ENCODE measurements around the gene SSBP2.

Gene SSBP2

DNA sequence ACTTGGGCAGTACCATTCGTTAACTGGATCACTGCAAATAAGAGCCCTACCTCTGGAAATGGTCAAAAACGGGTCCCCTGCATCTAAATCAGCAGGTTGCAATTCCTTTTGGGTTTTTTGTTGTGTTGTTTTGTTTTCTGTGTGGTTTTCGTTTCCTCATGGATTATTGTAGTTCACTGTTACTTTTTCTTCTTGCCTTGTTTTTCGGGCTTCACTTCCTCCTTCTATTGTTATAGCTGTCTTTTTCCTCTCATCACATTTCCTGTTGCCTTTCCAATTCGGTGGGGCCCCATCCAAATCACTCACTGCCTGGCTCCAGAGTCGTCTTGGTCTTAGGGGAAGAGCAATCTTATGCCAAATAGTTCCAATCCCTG is 8.7 kb upstream of the SSBP2 start:
- Histone ChIP-seq H3K36me3 (ENCODE audit: control insufficient read depth in 1 of 2, insufficient read depth in 2 of 2, low read length in 2 of 2) (no peaks in the 10 kb centered on the region), H3K9me3 (ENCODE audit: control insufficient read depth in 1 of 2, low read length in 2 of 2) (no peaks in the 10 kb centered on the region), H3K9ac (ENCODE audit: low read depth in 1 of 2, low read length in 2 of 2) (no peak overlapping the region), H3K4me3 (ENCODE audit: low read depth in 1 of 2, low read length in 2 of 2) (no peak overlapping the region), H3K27ac (ENCODE audit: low read depth, low read length) (no peak overlapping the region), H3K27me3 (ENCODE audit: control insufficient read depth in 1 of 2, insufficient read depth in 2 of 2, low read length in 2 of 2) (no peaks in the 10 kb centered on the region), H3K4me1 (ENCODE audit: control insufficient read depth in 1 of 2, insufficient read depth in 2 of 2, low read length in 2 of 2) (no peaks in the 10 kb centered on the region)

GRCh38 chr5:81757404-81757803 is 6.5 kb upstream of the SSBP2 start:
- no peak overlapping the region for H3K27ac ChIP-seq (ENCODE audit: low read depth, low read length)
- no peaks in the 10 kb centered on the region for H3K27me3 ChIP-seq (ENCODE audit: control insufficient read depth in 1 of 2, insufficient read depth in 2 of 2, low read length in 2 of 2)
- peaks cover 0 to 1% of the 10 kb centered on the region in 2 donors for H3K4me1 ChIP-seq (ENCODE audit: control insufficient read depth in 1 of 2, insufficient read depth in 2 of 2, low read length in 2 of 2)
- no peaks in the 10 kb centered on the region for H3K9me3 ChIP-seq (ENCODE audit: control insufficient read depth in 1 of 2, low read length in 2 of 2)
- H3K9ac ChIP-seq (ENCODE audit: low read depth in 1 of 2, low read length in 2 of 2) = no peak overlapping the region
- H3K4me3 ChIP-seq (ENCODE audit: low read depth in 1 of 2, low read length in 2 of 2) = no peak overlapping the region
- no peaks in the 10 kb centered on the region for H3K36me3 ChIP-seq (ENCODE audit: control insufficient read depth in 1 of 2, insufficient read depth in 2 of 2, low read length in 2 of 2)

DNA sequence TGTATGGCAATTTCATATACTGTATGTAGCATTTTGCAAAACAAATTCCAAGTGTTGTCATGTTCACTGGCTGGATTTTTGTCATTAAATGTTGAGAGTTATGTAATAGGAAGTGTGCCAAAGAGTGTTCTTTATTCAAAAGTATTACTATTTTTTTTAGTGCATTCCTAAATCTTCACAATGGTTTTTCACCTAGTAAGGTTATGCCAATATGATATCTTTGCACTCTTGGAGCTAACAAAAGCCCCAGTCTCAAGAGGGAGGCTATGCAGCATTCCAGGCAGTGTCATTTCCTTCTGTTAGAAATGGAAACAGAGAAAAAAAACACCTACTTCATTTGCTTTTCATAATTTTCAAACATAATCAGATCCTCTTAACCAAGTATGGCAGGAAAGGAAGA is 5.1 kb upstream of the SSBP2 start:
- Histone ChIP-seq H3K4me3 (ENCODE audit: low read depth in 1 of 2, low read length in 2 of 2) (no peak overlapping the region), H3K4me1 (ENCODE audit: control insufficient read depth in 1 of 2, insufficient read depth in 2 of 2, low read length in 2 of 2) (peaks cover 0 to 7% of the 10 kb centered on the region in 2 donors), H3K9me3 (ENCODE audit: control insufficient read depth in 1 of 2, low read length in 2 of 2) (no peaks in the 10 kb centered on the region), H3K36me3 (ENCODE audit: control insufficient read depth in 1 of 2, insufficient read depth in 2 of 2, low read length in 2 of 2) (no peaks in the 10 kb centered on the region), H3K27ac (ENCODE audit: low read depth, low read length) (no peak overlapping the region), H3K9ac (ENCODE audit: low read depth in 1 of 2, low read length in 2 of 2) (no peak overlapping the region), H3K27me3 (ENCODE audit: control insufficient read depth in 1 of 2, insufficient read depth in 2 of 2, low read length in 2 of 2) (no peaks in the 10 kb centered on the region)

DNA sequence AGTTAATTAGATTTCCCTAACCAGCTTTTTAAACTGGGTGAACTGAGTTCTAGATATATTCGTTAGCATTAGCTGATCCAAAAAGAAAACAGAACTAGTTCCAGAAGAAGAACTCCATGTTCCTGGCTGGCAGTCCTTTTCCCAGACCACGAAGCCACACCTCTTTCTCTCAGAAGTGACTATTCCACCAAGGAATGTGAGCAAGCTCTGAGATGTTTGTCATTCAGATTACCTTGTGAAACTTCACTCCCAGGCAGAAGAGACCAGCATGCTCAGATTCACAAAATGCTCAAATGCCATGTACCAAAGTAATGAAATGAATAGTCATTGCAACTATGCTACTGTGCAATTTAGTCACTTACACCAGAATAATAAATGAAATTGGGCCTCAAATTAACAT is 4.4 kb upstream of the SSBP2 start:
- Histone ChIP-seq H3K36me3 (ENCODE audit: control insufficient read depth in 1 of 2, insufficient read depth in 2 of 2, low read length in 2 of 2) (no peaks in the 10 kb centered on the region), H3K4me1 (ENCODE audit: control insufficient read depth in 1 of 2, insufficient read depth in 2 of 2, low read length in 2 of 2) (peaks cover 0 to 7% of the 10 kb centered on the region in 2 donors), H3K27me3 (ENCODE audit: control insufficient read depth in 1 of 2, insufficient read depth in 2 of 2, low read length in 2 of 2) (no peaks in the 10 kb centered on the region), H3K9me3 (ENCODE audit: control insufficient read depth in 1 of 2, low read length in 2 of 2) (no peaks in the 10 kb centered on the region), H3K27ac (ENCODE audit: low read depth, low read length) (no peak overlapping the region), H3K9ac (ENCODE audit: low read depth in 1 of 2, low read length in 2 of 2) (no peak overlapping the region), H3K4me3 (ENCODE audit: low read depth in 1 of 2, low read length in 2 of 2) (no peak overlapping the region)

DNA sequence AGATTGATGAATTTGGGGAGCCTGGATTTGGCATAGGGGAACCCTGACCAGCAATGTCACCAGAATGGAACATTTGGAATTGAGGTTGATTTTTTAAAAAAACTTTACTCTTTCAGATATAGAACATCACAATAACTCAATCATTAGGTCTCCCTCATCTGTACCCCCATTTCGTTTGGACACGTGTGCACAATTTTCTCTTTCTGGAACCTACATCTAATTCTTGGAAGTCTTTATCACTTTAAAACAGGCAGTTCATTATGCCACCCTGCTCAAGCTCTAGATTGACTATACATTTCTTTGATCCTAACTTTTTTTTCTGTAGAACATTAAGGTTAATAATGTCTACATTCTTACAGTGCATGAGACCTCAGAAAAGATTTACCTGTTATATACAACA is 3.7 kb upstream of the SSBP2 start:
- Histone ChIP-seq H3K9ac (ENCODE audit: low read depth in 1 of 2, low read length in 2 of 2) (no peak overlapping the region), H3K4me1 (ENCODE audit: control insufficient read depth in 1 of 2, insufficient read depth in 2 of 2, low read length in 2 of 2) (peaks cover under 1 to 7% of the 10 kb centered on the region in 2 donors), H3K36me3 (ENCODE audit: control insufficient read depth in 1 of 2, insufficient read depth in 2 of 2, low read length in 2 of 2) (no peaks in the 10 kb centered on the region), H3K27me3 (ENCODE audit: control insufficient read depth in 1 of 2, insufficient read depth in 2 of 2, low read length in 2 of 2) (no peaks in the 10 kb centered on the region), H3K27ac (ENCODE audit: low read depth, low read length) (no peak overlapping the region), H3K4me3 (ENCODE audit: low read depth in 1 of 2, low read length in 2 of 2) (no peak overlapping the region), H3K9me3 (ENCODE audit: control insufficient read depth in 1 of 2, low read length in 2 of 2) (no peaks in the 10 kb centered on the region)

DNA sequence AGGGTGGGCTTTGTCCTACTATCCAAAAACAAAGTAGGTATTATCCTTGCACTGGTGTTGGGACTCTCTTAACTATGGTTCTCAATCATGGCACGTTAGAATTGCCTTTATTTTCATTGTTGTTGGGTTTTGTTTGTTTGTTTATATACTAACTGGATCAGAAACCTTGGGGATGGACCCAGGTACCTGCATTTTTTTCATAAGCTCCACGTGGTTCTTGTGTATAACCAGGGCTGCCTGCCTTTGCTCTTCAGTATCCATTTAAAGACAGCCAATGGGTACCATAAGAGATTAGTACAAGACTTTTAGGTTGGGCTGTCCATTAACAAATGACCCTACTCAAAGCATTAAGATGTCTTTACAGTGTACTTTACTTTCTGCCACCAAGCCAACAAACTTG is 2.5 kb upstream of the SSBP2 start:
- no peak overlapping the region for H3K9ac ChIP-seq (ENCODE audit: low read depth in 1 of 2, low read length in 2 of 2)
- H3K27ac ChIP-seq (ENCODE audit: low read depth, low read length) = no peak overlapping the region
- peaks cover 5 to 7% of the 10 kb centered on the region in 2 donors for H3K4me1 ChIP-seq (ENCODE audit: control insufficient read depth in 1 of 2, insufficient read depth in 2 of 2, low read length in 2 of 2)
- H3K27me3 ChIP-seq (ENCODE audit: control insufficient read depth in 1 of 2, insufficient read depth in 2 of 2, low read length in 2 of 2) = no peaks in the 10 kb centered on the region
- no peaks in the 10 kb centered on the region for H3K36me3 ChIP-seq (ENCODE audit: control insufficient read depth in 1 of 2, insufficient read depth in 2 of 2, low read length in 2 of 2)
- H3K4me3 ChIP-seq (ENCODE audit: low read depth in 1 of 2, low read length in 2 of 2) = no peak overlapping the region
- H3K9me3 ChIP-seq (ENCODE audit: control insufficient read depth in 1 of 2, low read length in 2 of 2) = no peaks in the 10 kb centered on the region

DNA sequence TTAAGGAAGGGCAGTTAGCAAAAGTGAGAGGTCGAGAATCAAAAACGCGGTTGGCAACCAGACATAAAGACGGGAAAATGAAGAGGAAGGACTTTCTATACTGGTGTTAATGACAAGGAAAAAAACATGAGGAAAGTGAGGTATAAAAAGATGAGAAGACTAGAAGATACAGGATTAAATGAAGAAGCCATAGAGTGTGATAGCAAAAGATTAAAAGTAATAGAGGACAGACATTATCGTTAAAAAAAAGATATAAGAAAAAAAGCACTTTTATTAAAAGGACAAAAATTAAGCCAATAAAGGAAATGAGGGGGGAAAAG is 1.7 kb upstream of the SSBP2 start:
- H3K4me3 ChIP-seq (ENCODE audit: low read depth in 1 of 2, low read length in 2 of 2) = no peak overlapping the region
- peaks cover 5 to 7% of the 10 kb centered on the region in 2 donors for H3K4me1 ChIP-seq (ENCODE audit: control insufficient read depth in 1 of 2, insufficient read depth in 2 of 2, low read length in 2 of 2)
- H3K9ac ChIP-seq (ENCODE audit: low read depth in 1 of 2, low read length in 2 of 2) = no peak overlapping the region
- no peaks in the 10 kb centered on the region for H3K36me3 ChIP-seq (ENCODE audit: control insufficient read depth in 1 of 2, insufficient read depth in 2 of 2, low read length in 2 of 2)
- H3K27me3 ChIP-seq (ENCODE audit: control insufficient read depth in 1 of 2, insufficient read depth in 2 of 2, low read length in 2 of 2) = no peaks in the 10 kb centered on the region
- H3K27ac ChIP-seq (ENCODE audit: low read depth, low read length) = no peak overlapping the region
- H3K9me3 ChIP-seq (ENCODE audit: control insufficient read depth in 1 of 2, low read length in 2 of 2) = no peaks in the 10 kb centered on the region

DNA sequence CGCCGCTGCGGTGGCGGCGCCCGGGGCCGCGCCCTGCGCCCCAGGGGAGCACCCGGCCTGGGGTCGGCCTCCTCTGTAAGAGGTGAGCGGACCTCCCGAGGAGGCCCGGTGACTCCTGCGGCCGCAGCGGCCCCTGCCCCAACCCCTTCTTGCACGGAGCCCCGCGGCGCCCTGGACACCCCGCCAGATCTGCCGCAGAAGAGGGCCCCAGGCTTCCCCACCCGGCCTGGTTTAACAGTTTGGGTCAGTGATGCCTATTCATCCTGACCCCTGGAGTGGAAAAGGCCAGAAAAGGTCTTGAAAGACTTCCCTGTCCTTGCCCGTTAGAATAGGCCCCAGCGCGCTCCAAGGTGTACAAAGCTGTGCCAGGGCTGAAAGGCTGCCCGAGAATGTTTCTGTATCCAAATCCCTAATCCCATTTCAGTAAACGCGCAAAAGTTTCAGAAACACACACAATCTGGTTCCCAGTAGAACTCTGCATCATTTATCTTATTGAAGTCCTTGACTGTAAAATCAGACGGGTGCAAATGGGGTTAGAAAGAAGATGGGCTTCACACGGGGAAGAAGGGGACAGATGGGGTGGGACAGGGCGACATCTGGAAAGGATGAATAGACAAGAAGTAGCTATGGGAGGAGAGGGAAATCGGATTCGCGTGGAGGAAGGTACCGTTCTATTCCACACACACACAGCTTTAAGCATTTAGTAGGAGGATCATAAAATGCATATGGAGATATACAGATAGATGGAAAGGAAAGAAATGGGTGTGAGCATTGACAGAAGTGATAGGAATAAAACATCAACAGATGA is 1.1 kb upstream of the SSBP2 start:
- Histone ChIP-seq H3K27me3 (ENCODE audit: control insufficient read depth in 1 of 2, insufficient read depth in 2 of 2, low read length in 2 of 2) (no peaks in the 10 kb centered on the region), H3K4me3 (ENCODE audit: low read depth in 1 of 2, low read length in 2 of 2) (peak overlapping the region; percentile 71 to 75), H3K9me3 (ENCODE audit: control insufficient read depth in 1 of 2, low read length in 2 of 2) (no peaks in the 10 kb centered on the region)

DNA sequence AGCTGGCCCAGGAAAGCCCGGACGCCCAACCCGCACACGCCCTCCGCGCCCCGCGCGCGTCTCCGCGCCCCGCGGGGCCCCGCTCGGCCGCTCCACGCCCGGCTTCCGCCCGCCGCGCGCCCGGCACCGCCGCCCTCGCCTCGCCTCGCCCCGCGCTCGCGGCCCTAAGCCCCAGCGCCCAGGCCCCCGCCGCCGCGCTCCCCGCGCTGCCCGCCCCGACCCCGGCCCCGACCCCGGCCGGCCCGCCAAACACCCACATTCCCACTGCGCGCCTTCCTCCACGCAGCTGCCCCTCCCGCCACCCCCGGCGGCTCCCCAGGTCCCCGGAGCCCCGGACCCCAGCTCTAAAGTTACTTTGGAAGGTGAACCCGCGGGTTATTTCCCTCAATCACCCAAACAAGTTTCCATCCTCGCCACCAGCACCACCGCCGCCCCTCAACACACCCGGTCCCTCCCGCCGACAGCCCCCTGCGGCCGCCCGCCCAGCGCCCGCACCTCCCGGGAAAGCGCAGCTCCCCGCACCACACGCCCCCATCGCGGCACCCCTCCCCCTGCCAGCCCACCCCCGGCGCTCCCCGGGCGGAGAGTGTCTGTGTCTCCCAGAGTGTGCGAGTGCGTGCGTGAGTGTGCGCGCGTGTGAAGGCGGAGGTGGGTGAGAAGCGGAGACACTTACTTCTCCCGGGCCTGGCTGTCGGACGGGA is 439 bp downstream of the SSBP2 start:
- Histone ChIP-seq H3K9ac (ENCODE audit: low read depth in 1 of 2, low read length in 2 of 2) (peak overlapping the region; percentile 28 to 63), H3K27me3 (ENCODE audit: control insufficient read depth in 1 of 2, insufficient read depth in 2 of 2, low read length in 2 of 2) (no peaks in the 10 kb centered on the region), H3K9me3 (ENCODE audit: control insufficient read depth in 1 of 2, low read length in 2 of 2) (no peaks in the 10 kb centered on the region), H3K4me3 (ENCODE audit: low read depth in 1 of 2, low read length in 2 of 2) (peak overlapping the region; percentile 87 to 89), H3K27ac (ENCODE audit: low read depth, low read length) (peak overlapping the region; percentile 77), H3K36me3 (ENCODE audit: control insufficient read depth in 1 of 2, insufficient read depth in 2 of 2, low read length in 2 of 2) (no peaks in the 10 kb centered on the region), H3K4me1 (ENCODE audit: control insufficient read depth in 1 of 2, insufficient read depth in 2 of 2, low read length in 2 of 2) (peaks cover 5 to 7% of the 10 kb centered on the region in 2 donors)

More for the DNA sequence above, 1.1 kb upstream of the SSBP2 start:
- H3K4me1 ChIP-seq (ENCODE audit: control insufficient read depth in 1 of 2, insufficient read depth in 2 of 2, low read length in 2 of 2) = peaks cover 5 to 7% of the 10 kb centered on the region in 2 donors
- no peaks in the 10 kb centered on the region for H3K36me3 ChIP-seq (ENCODE audit: control insufficient read depth in 1 of 2, insufficient read depth in 2 of 2, low read length in 2 of 2)
- H3K9ac ChIP-seq (ENCODE audit: low read depth in 1 of 2, low read length in 2 of 2) = peak overlapping the region; percentile 73 to 76
- peak overlapping the region; percentile 89 for H3K27ac ChIP-seq (ENCODE audit: low read depth, low read length)

GRCh38 chr5:81749561-81750307 is 1.2 kb downstream of the SSBP2 start:
- Histone ChIP-seq H3K36me3 (ENCODE audit: control insufficient read depth in 1 of 2, insufficient read depth in 2 of 2, low read length in 2 of 2) (no peaks in the 10 kb centered on the region), H3K9ac (ENCODE audit: low read depth in 1 of 2, low read length in 2 of 2) (peak overlapping the region in 1 of 2 donors; percentile 40), H3K27me3 (ENCODE audit: control insufficient read depth in 1 of 2, insufficient read depth in 2 of 2, low read length in 2 of 2) (no peaks in the 10 kb centered on the region), H3K4me1 (ENCODE audit: control insufficient read depth in 1 of 2, insufficient read depth in 2 of 2, low read length in 2 of 2) (peaks cover 5 to 7% of the 10 kb centered on the region in 2 donors), H3K9me3 (ENCODE audit: control insufficient read depth in 1 of 2, low read length in 2 of 2) (no peaks in the 10 kb centered on the region), H3K4me3 (ENCODE audit: low read depth in 1 of 2, low read length in 2 of 2) (peak overlapping the region; percentile 60 to 62), H3K27ac (ENCODE audit: low read depth, low read length) (no peak overlapping the region)
